Stimulated activated CD8-positive, alpha-beta memory T cell treated with anti-CD3 and anti-CD28 coated beads, Interleukin-12 subunit alpha, Interleukin-12 subunit beta, amount 100 ng/mL, for 24 hours (primary cell): Measurements from ENCODE around the gene NSG2.
"Not testable (repeated sequence)": the region's sequence is repeated elsewhere in the genome, so short reads cannot be mapped to it uniquely, and the experiment has no call there.

ENCODE experiments used
- DNase-seq: peaks from one replicate; pipeline ENCODE4 v3.0.0-alpha.2; 2020; ENCODE audit errors: extremely low read depth

The NSG2 gene

DNA sequence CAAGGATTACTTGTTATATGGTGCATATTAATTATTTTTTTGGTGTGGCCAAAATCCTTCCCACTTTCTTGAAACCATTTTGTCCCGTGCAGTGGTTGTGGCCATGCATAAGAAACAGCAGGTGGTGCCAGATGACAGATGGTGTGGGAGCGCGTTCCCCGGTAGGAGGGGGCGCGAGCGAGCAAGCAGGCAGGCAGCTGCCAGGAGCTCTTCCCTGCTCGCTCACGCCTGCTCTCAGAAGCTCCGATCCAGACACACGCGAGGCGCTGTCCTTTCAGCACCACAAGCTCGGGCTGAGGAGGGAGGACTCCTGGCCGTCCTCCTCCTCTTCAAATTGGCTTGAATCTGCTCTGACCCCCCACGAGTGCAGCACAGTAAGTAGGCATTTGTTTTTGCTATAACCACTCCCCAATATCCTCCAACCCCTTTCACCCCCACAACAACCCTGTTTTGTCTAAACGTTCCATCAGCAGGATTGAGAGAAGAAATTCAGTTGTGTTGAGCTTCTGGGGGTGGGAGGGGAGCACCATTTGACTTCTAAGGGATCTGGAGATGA, at the start of gene NSG2:
TSS of gene NSG2 (plus strand) at position 237 of the 556 bp plus-strand sequence. CDS start 1,050 bp downstream, outside the sequence.
- DNase-seq = no peak

GRCh38 chr5:173997331-173997730, 48.2 kb upstream of the NSG2 start:
- DNase-seq = no peak

DNA sequence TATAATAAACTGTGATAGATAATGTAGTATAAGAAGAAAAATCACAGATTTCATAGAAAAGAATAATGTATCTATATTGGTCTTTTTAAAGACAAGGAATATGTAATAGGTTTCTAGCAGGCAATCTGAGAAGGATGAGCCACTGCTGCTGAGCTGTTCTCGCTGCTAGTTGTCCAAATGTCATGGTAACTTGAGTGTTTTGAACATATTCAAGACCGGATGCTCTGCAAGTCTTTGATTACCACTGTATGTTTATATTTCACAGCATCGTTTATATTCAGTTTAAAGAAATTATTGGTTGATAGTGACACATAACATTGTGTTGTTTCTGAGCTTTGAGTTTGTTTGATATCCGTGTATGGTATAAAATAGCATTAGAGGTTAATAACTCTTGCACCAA, 47.0 kb upstream of the NSG2 start:
- no peak for DNase-seq

GRCh38 chr5:174000076-174000475, 45.4 kb upstream of the NSG2 start:
- DNase-seq = no peak

DNA sequence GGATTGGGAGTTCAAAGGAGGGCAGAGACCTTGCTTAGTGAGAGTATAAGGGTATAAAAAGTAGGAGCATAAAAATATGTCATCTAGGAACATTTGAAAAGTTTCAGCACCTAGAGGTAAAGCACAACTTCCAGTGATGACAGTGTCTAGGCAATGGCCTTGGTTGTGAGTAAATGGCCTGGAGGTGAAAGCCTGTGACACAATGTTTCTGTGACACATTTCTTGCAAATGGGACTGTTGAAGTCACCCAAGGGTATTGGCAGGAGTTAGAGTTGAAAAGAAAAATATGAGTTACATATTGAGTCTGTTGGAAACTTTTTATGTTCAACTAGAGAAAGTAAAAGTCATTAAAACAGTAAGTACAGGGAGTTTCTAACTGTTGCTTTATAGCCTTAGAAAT, 41.7 kb upstream of the NSG2 start:
- no peak for DNase-seq

DNA sequence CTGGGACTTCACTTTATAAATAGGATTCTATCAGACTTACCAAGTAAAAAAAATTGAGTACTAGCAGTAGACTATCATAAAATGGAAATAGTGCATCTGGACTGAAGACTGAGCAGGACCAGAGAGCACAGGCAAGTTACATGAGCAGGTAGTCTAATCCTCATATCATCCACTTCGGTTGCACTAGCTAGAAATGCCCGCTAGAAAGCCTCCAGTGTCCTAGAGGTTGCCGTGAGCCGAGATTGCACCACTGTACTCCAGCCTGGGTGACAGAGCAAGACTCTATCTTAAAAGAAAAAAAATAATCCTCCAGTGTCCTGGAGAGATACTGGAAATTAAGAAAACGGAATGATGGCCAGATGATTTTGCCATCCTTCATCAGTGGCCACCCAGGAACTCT, 36.6 kb upstream of the NSG2 start:
- DNase-seq = no peak

DNA sequence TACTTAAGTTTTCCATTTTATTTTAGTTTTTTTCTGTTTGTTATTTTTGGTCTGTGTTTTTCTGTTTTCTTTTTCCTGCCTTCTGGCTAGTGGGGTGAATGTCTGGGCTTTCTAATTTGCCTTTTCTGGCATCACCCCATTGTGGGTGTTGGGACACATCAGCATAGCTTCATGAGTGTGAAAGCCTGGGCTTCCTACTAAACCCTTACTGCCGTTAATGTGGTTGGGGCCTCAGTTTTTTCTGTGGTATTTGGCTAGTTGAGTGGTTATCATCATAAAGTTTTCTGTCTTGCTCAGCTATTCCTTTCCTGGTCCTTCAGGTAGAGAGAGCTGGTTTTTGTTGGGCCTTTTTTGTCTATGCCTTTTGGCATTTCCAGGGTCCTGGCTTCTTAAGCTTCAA, 35.1 kb upstream of the NSG2 start:
- DNase-seq = no peak

DNA sequence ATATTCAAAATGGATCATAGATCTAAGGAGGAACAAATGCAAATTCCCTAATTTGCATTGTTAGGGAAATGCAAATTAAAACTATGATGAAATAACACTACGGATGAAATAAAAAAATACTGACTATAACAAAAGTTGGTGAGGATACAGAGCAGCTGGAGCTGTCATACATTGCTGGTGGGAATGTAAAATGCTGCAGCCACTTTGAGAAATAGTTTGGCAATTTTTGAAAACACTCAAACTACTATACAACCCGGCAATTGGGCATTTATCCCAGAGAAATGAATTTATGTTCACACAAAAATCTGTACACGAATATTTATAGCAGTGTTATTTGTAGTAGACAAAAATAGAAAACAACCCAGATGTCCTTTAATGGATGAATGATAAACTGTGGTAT, 34.1 kb upstream of the NSG2 start:
- DNase-seq = no peak

DNA sequence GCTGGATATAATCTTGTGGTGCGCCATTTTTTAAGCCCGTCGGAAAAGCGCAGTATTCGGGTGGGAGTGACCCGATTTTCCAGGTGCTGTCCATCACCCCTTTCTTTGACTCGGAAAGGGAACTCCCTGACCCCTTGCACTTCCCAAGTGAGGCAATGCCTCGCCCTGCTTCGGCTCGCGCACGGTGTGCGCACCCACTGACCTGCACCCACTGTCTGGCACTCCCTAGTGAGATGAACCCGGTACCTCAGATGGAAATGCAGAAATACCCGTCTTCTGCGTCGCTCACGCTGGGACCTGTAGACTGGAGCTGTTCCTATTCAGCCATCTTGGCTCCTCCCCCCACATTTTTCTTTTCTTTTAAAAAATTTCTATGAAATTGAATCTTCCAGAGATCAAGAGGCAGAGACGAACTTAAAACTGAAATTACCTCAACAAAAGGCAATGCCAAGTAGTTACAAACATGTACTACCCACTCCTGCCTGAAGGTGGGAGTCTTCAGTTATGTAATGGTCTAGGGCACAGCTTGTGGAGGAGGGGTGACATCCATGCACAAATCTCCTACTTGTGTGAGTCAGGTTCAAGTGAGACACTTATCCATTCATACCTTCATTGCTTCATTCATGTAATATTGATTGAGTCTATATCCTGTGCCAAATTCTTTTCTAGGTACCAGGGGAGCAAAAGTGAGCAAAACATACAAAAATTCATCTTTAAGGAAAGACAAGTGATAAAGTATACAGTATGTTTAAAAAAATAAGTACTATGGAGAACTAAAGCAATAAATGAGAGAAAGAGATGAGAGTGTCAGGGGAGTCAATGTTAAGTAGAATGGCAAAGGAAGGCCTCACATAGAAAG, 25.2 kb upstream of the NSG2 start:
- DNase-seq = not testable (repeated sequence)

GRCh38 chr5:174020928-174021304, 24.6 kb upstream of the NSG2 start:
- DNase-seq = no peak

- DNase-seq = no peak
Observed at GRCh38 chr5:174022384-174023095, 23.0 kb upstream of the NSG2 start.

- no peak for DNase-seq
Observed at GRCh38 chr5:174030286-174030685, 15.2 kb upstream of the NSG2 start.

- no peak for DNase-seq
Observed at GRCh38 chr5:174044466-174045254, 846 bp upstream of the NSG2 start.

- no peak for DNase-seq
Observed at GRCh38 chr5:174046558-174046957, 1.1 kb downstream of the NSG2 start.

DNA sequence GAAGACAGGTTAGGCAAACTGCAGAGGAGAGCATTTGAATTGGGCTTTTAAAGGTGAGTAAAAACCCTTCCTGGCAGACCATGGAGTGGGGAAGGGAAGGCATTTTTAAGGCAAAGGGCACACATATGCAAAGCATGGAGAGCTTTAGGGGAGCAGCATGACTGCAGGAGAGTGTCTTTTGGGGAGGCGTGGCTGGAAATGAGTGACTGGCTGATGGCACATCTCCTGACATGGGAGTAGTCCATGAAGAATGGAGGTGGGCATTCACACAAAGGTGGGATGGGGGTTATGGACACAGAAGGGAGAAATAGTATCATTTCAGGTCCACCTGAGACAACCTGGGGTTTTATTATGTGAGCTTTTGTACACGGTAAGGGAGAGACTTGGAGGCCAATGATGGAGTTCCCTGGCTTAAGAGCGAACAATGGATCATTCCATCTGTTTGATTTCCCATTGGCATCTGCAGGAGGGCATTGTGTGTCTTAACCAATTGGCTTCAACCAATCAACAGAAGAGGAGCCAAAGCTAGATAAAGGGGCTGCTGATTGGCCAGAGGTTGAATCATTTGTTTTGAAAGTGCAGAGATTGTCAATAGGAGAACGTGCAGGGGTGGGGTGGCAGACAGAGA, 2.1 kb downstream of the NSG2 start:
- DNase-seq = no peak

- DNase-seq = no peak
Observed at GRCh38 chr5:174052636-174053035, 7.1 kb downstream of the NSG2 start.

GRCh38 chr5:174053905-174054304, 8.4 kb downstream of the NSG2 start:
- no peak for DNase-seq

- no peak for DNase-seq
Observed at GRCh38 chr5:174056064-174056847, 10.8 kb downstream of the NSG2 start.

DNA sequence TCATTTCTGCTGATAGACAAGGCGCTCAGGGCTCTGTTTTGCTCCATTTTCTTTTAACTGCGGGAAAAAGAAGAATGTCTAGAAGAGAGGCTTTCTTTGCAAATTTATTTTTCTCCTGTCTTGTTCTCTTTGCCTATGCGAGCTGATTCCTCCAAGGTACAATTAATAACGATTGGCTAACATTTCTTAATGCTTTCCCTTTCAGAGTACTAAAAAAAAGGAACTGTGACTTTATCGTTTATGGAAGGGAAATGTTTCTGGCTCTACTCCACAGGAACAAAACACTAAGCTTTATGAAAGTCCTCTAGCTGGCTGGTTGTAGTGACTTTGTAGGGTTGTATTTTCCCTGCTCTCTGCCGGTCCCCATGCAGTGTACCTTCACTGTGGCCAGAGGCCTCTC, 11.7 kb downstream of the NSG2 start:
- no peak for DNase-seq

DNA sequence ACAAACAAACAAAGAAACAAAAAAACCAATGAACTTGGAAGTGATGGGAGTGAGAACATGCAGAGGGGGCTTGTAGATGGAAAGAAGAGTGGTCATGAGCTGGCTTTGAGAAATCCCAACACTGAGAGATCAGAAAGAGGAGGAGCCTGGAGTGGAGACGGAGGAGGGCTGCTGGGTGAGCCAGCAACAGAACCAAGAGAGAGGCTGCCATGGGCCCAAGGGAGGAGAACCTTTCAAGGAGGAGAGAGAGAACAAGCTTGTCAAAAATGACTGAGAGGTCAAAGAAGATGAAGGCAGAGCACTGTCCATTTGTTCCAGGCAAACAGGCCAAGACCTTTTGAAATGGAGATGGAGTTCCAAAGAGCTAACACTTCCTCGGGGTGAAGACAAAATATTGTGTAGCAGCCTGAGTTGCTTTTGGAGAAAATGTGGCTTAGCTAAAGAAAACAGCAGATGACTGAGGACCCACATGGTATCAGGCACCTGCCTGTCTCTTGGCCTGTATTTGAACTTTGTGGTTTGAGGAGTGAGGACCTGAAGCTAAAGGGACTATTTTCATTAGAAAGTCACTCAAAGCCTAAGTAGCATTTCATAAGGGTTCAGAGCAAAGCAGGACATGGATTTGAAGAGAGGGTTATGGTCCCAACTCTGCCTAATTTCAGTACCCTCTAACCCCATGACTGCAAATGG, 13.1 kb downstream of the NSG2 start:
- no peak for DNase-seq
